GM18870 (cell line): Measurements from ENCODE around the gene FAM50A.
"Not testable (repeated sequence)": the region's sequence is repeated elsewhere in the genome, so short reads cannot be mapped to it uniquely, and the experiment has no call there.

Experiments used
- ATAC-seq: cut with Tn5 transposase; IDR thresholded peaks from one replicate; pipeline ENCODE4 v1.9.1; 2021; ENCODE audit warnings: moderate library complexity; ENCODE audit not compliant: unreplicated experiment

FAM50A gene

DNA sequence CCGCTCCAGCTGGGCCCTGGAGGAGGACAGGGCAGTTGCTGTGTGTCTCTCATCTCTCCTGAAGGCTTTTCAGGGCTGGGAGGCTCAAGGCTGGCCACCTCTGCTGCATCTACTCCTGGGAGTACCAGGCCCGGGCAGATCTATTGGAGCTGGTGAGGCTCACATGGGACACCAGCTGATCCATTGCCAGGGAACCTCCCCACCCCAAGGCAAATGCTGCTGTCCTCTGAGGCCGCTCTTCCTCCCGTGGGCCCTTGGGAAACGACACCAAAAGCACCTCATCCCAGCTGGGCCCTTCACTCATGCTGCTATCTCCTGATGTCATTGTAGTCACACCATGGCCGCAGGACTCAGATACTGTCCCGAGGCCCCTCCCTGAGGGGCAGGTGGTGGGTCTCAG, 38.8 kb downstream of the FAM50A start:
- no peak for ATAC-seq

DNA sequence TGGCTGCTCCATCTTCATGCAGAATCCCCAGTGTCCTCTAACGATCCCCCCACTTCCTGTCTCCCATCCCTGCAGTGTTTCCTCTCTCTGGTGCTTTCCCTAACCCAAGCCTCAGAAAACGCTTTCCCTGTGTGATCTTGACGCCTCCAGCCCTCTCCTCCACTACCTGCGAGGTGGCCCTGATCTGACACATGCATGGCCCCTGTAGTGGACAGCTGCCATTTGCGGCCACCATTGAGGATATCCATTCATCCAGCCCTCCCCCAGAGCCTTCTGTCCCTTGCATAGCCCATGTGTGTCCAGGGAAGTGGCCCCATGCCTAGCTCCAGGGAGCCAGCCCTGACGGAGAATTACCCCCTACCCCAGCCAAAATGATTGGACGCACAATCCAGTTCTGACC, 39.4 kb downstream of the FAM50A start:
- ATAC-seq: no peak

DNA sequence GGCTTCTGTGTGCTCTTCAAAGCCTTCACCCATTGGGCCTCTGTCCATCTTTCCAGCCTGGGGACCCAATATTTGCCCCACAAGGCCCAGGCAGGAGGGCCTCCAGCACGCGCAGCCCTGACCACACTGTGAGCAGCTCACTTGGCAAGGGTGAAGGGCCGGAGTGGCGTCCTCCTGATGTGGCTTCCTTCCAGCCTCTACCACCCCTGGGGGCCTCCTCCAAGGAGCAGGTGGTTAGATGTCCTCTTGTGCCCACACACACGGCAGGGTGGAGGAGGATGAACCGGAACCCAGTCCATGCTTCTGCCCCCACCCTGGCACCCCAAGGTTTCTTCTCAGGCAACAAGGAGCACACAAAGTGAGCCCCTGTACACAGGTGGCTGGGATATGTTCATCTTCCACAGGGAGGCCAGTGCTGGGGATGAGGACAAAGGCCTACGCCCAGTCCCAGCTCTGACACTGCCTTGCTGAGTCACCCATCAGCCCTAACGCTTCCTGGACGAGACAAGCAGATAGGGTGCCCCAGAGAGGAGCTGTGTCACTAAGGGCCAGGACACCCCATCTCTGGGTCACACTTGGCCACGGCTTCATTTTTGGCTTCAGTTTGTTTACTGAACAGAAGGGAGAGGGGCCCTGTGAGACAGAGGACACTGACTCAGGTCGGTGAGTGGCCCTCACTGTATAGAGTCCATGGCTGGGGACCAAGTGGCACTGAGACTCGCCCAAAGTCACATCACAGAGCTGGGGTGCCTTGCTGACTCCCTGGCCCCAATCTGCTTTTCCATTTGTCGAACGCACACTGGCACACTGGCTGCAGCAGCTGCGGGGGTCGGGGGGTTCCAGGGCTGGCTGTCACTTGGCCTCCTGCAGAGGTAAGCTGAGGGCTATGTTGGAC, 40.6 kb downstream of the FAM50A start:
- no peak for ATAC-seq

DNA sequence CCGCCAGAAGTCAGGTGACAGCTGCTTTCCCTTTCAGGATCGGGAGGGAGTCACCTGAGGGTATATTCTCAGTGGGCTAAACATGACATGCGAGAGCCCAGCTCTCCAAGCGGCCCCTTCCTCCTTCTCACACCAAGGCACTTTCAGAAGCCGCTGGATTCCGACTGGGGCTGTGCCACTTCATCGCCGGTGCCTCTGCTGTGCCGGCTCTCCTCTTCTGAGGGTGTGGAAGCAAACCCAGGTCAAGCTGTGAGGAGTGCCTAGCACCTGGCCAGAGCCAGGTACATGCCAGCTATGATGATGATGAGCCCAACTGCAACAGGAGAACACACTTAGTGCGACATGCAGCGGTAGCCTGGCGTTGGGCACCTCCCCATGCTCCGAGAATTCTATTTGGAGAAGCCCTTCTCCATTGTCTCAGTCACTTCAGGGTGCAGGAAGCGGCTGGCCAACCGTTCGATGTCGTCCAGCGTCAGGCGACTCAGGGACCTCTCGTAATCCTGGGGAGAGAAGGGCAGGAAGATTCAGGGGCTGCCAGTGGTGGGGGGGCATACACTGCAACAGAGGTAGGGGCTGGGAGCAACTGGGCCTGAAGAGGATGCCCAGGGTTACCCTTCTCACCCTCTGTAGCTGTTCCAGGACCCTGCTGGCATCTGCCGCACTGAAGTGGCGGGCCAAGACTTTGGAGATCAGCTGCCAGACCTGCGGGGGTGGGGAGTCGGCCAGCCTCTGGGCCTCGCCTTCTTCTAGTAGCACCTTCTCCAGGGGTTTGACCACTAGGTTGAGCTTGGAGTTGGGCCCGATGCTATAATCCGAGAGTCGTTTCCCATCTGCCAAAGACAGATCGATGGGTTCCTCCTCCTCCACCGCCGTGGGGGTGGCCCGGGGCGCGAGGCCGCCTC, 41.5 kb downstream of the FAM50A start:
- ATAC-seq: no peak

DNA sequence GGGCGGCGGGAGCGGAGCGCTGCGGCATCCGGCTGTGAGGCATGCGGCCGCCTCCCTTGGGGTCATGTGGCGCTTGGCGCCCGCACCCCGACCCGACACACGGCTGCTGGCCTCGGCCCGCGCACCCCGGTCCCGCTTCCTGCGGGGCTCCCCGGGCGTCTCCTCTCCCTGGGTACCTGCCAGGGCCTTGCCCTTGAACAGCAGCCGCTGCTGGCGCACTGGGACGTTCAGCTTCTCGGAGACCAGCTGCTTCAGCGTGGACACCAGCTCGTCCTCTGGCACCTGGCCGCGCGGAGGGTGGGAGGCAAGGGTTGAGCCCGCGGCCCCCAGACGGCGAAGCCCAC, 42.1 kb downstream of the FAM50A start:
- ATAC-seq: no peak

DNA sequence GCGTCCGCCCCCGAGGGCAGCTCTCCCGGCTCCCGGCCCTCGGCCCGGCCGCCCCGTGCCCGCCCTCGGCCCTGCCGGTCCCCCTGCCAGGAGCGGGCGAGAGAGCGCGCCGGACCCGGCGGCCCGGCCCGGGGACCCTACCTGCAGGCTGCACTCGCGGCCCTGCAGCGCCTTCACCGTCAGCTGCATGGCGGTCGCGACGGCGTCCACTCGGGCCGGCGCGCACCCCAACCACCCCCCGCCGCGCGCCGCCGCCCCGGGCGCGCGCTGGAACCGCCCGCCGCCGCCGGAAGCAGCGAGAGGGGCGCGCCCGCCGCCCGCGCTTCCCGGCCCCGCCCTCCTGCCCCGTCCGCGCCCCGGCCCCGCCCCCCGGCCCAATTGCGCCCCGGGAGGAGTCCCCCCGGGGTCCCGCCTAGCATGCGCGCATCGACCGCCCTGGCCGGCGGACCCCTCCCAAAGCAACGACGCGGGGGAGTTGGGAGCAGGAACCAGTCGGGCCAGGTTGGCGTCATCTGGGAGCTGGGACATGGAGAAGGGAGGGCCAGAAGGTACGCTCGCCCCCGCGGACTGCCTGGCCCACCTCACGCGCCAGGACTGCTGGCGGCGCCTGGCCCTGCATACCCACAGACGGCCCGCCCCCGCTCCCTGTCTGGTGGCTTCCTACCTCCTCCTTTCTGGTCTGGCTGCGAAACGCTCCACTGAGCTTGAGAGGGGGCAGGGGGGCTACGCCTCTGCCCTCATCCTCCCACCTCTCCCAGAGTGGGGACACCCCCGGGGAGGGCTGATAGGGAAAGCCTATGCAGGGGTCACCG, 42.7 kb downstream of the FAM50A start, which contains the start of gene UBL4A:
UBL4A (minus strand) TSS at position 220 of the 812 bp plus-strand sequence; CDS start at position 189, 31 bp downstream.
- no peak for ATAC-seq

DNA sequence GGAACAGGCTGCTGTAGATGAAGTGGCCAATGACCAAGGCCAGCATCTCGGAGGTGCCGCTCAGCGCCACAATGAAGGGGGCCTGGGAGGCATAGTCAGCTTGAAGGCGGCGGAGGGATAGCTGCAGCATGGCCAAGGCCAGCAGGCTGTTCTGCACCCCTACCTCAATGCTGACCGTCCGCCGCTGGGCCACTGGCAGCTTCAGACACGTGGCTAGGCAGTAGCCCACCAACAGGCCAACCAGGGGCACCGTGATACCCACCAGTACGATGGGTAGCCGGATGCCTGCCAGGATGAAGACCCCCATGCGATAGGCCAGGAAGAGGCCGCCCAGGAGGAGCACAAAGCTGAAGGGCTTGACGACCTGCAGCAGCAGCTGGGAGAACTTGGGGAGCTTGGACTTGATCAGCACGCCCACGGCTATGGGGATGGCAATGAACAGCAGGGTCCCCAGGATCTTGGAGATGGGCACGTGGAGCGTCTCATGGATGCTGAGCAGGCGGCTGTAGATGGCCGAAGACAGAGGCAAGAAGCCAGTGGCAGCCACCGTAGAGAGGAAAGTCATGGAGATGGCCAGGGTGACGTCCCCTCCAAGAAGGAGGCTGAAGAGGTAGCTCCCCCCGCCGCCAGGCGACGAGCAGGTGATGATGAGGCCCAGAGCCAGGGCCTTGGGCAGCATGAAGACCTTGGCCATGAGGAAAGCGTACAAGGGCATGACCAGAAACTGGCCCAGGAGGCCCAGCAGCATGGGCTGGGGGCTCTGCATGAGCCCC, 43.8 kb downstream of the FAM50A start:
- ATAC-seq: no peak

DNA sequence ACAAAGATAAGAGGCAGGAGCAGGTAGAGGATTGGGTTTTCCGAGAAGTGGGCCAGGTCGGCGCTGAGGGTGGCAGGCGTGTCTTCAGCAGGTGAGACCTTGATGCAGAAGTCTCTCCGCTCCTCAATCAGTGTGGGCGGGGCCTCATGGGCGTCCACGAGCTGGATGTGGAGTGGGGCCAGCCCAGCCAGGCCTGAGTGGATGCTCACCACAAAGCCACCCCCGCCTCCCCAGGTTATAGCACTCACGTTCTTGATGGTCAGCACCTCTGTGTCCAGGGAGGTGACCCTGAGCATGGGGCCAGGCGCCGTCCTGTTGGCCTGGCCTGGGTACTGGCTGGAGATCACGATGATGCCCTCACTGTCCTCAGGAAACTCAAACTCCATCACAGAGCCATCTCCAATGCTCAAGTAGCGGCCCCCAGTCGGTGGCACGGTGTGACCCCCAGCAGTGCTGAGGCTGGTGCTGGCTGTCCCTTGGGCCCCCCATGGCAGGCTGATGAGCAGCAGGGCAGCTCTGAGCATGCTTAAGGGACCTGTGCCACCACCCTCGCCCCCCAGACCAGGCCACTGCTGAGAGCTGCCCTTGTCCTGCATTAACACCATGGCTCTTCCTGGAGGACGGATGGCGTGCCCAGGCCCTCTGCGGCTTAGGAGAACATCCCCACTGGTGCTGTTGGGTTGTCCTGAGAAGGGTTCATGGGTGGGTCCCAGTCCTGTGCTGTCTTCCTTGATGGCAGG, 44.6 kb downstream of the FAM50A start:
- no peak for ATAC-seq

DNA sequence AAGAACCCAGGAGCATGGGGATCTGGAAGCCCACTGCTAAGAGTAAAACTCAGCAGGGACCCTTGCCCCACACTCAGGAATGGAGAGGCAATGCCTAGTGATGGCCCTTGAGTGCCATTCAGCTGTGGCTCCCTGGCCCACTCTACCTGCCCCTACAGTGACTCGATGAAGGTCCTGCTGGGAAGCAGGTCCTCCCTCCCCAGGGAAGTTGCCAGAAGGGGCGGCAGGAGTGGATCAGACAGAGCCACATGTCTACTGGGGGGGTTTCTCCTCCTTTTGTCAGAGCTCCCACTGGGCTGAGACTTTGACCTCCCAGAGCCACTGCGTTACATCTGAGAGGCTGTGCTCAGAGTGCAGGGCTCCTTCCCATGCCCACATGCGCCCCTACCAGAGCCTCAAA, 45.2 kb downstream of the FAM50A start:
- ATAC-seq: no peak

DNA sequence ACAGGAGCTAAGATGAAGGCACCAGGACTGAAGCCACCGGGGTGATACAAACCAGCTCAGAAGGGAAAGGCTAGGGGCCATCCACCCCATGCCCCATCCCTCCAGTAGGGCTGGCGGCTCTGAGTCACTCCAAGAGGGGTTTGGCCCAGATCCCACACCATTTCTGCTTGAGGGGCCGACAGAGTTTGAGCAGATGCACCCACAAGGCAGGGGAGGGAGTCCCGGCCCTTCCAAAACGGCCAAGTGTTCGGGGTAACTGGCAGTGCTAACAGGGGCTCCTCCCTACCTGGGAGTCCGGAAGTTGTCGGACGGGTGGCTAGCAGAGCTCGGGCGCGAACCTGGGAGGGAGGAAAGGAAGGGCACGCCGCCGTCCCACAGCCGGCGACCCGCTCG, 46.1 kb downstream of the FAM50A start:
- ATAC-seq: no peak

DNA sequence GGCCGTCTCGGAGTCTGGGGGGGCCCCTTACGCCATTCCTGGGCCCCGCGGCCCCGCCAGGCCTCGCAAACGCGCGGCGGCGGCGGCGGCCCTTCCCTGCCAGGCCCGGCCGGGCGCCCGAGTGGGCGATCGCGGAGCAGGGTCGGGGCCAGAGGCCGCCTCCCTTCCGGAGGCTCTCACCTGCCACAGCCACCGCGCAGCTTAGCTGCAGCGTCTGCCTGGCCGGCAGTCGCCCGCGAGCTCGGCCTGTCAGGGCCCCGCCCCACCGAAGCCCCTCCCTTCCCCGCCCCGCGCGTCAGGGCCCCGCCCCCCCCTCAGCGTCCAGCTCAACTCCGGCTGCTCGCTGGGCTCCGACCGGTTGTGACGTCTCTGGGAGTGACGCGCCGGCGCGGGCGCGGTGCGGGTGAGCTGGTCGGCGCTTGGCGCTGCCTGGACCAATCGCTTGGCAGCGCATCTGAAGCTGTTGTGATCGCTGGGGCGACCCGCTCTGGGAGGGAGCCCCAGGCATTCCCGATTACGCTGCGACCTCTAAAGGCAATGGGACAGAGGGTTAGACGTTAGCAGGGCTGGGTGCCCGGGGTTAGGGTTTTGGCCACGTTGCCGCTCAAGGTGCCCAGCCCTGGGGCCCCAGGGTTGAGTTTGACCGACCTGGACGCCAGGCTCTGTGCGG, 46.6 kb downstream of the FAM50A start, which contains the start of gene SLC10A3:
SLC10A3 (minus strand) TSS at position 216 of the 670 bp plus-strand sequence. CDS start 1,689 bp downstream, outside the sequence.
- peak; percentile 58 for ATAC-seq

DNA sequence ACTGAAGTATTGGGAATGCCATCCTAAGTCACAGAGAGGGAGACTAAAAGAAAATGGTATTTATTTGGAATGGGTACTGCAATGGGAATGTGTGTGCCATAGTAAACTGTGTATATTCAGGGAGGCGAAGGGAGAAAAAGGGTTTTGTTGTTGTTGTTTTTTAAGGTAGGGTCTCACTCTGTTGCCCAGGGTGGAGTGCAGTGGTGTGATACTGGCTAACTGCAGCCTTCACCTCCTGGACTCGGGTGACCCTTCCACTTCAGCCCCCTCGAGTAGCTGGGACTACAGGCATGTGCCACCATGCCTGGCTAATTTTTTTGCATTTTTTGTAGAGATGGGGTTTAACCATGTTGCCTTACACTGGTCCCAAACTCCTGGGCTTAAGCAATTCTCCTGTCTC, 50.8 kb downstream of the FAM50A start:
- no peak for ATAC-seq

DNA sequence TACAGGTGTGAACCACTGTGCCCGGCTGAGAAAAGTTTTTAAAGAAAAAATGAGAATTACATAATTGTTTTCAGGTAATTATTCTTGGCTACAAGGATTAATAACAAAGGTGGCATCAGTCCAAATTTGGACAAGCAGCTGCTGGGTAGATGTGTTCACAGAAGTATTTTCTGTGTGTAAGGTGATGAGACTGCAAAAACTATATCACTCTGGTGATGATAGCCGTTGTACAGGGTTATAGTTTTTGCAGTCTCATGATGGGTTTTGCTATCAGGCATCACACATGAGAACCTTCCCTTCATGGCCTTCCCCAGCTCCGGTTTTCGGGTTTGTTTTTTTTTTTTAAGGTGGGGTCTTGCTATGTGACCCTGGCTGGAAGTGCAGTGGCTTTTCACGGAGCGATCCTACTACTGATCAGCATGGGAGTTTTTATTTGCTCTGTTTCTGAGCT, 51.6 kb downstream of the FAM50A start:
- ATAC-seq: no peak

DNA sequence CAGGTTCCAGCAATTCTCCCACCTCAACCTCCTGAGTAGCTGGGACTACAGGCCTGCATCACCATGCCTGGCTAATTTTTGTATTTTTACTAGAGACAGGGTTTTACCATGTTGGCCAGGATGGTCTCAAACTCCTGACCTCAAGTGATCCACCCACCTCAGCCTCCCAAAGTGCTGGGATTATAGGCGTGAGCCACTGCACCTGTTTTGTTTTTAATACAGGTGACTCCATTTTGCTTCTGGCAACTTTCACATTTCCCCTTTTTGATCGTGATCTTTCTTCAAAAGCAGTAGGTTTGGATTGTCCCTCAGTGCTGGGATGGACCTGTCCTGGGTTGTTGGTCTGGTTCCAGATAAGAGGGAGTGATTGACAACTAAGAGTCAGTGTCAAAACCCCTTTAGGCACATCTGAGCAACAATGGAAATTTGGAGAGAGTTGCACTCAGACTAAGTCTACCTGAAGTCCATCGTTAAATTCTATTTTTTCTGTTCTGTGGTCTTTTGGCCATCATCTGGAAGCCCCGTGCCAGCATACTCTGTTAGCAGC, 52.7 kb downstream of the FAM50A start:
- ATAC-seq: not testable (repeated sequence)
